Tongue (tissue), 2 donors: ENCODE results near the gene CUTC. TPM values are rescaled to one million over a fixed set of nuclear protein-coding genes. Genes with fewer than 3 reads are reported as not detected.

Experiments used
- DNase-seq: peaks from one replicate; pipeline ENCODE4 v3.0.0-alpha.2; 2015
- total RNA-seq: library from RNA; depleted of rRNA; stranded (reverse); fragments of >200 nt; gene quantifications from one replicate; pipeline ENCODE4 v1.2.3, GENCODE V29; 2014

The CUTC gene
- total RNA-seq, 1 donor from 2014 or later: 33.7 TPM

GRCh38 chr10:99784016-99784726, 52.1 kb downstream of the CUTC start:
- no peak for DNase-seq

GRCh38 chr10:99784727-99785441, 52.9 kb downstream of the CUTC start:
- no peak for DNase-seq

GRCh38 chr10:99785646-99786045, 53.6 kb downstream of the CUTC start:
- no peak for DNase-seq

GRCh38 chr10:99787311-99787710, 55.3 kb downstream of the CUTC start:
- DNase-seq: no peak

- DNase-seq: no peak
Measured at GRCh38 chr10:99787782-99788445, 55.9 kb downstream of the CUTC start.

GRCh38 chr10:99788598-99789256, 56.7 kb downstream of the CUTC start:
- DNase-seq: peak; percentile 52

- DNase-seq: no peak
Measured at GRCh38 chr10:99791831-99792230, 59.8 kb downstream of the CUTC start.

- no peak for DNase-seq
Measured at GRCh38 chr10:99793819-99794218, 61.8 kb downstream of the CUTC start.

- no peak for DNase-seq
Measured at GRCh38 chr10:99796928-99797327, 64.9 kb downstream of the CUTC start.

GRCh38 chr10:99798031-99798430, 66.0 kb downstream of the CUTC start:
- no peak for DNase-seq

GRCh38 chr10:99798920-99799319, 66.9 kb downstream of the CUTC start:
- no peak for DNase-seq

- DNase-seq: no peak
Measured at GRCh38 chr10:99799613-99800012, 67.6 kb downstream of the CUTC start.

GRCh38 chr10:99804471-99804870, 72.4 kb downstream of the CUTC start:
- DNase-seq: no peak

GRCh38 chr10:99805190-99805589, 73.2 kb downstream of the CUTC start:
- no peak for DNase-seq

Other genes with a start within 250 kb of the CUTC start
- 6.2 TPM for gene NKX2-3, start 199.3 kb upstream of the CUTC start, total RNA-seq
- gene SLC25A28, start 111.8 kb upstream of the CUTC start, total RNA-seq: 23.3 TPM
- gene ENTPD7, start 72.7 kb upstream of the CUTC start, total RNA-seq: 9.7 TPM
- gene COX15, start 107 bp upstream of the CUTC start, total RNA-seq: 45.7 TPM
- 0.72 TPM for gene ABCC2, start 50.4 kb downstream of the CUTC start, total RNA-seq